Measurements from ENCODE around the gene HEATR5B. TPM values are rescaled to one million over a fixed set of nuclear protein-coding genes. Genes with fewer than 3 reads are reported as not detected.
"Not testable (repeated sequence)": the region's sequence is repeated elsewhere in the genome, so short reads cannot be mapped to it uniquely, and the experiment has no call there.

HEATR5B gene
- total and polyA plus RNA-seq, 2 donors (not counting 1 experiment from before 2014, with no cell fraction given): 15.7 to 22.0 TPM

DNA sequence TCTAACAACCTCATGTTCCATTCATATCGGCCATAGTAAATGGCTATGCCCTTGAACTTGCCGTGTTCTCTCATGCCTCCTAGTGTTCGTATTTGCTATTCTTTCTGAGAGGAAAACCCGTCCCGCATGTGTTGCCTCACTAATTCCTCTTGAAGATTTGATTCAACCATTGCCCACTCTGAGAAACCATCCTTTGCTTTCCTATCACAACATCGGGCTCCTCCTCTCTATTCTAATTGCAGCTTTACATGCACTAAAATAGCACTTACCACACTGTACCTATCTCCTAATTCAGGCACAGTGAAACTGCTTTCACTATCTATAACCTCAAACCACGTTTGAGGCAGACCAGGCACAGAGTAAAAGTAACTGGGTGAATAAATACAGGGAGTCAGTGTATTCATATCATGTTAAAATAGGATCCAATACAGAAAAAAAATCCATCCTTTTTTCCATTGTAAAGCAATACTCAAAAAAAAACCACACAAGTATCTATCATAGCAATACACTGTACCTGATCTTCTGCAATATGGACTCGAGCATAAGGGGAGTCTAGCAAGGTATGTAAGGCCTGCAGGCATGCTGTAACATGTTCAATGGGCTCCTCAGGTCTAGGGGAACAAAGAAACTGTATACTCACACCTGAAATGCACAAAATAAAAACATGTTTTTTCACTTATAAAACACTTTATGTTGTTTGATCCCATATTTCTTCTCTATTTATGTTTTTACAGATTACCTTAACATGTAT lies 78.9 kb downstream of the HEATR5B start:
- Histone ChIP-seq H3K9ac (ENCODE audit: insufficient read depth, low read length) (no peak overlapping the region), H3K36me3 (ENCODE audit: control insufficient read depth, insufficient read depth, low read length) (peaks cover 8% of the 10 kb centered on the region), H4K20me1 (ENCODE audit: control insufficient read depth, extremely low read depth, insufficient read depth, low read length) (no peaks in the 10 kb centered on the region), H2AFZ (ENCODE audit: low read length) (no peak overlapping the region), H3K79me2 (ENCODE audit: control insufficient read depth, insufficient read depth, low read length) (no peaks in the 10 kb centered on the region), H3K4me3 (replicated peaks in 1 of 4; ENCODE audit: control extremely low read depth in 1 of 4, insufficient read depth in 1 of 4, low read depth in 3 of 4, low read length in 4 of 4) (no peak overlapping the region), H3K4me1 (ENCODE audit: control insufficient read depth, extremely low read depth, insufficient read depth, low read length) (no peaks in the 10 kb centered on the region), H3K27ac (ENCODE audit: insufficient read depth, low read length) (no peak overlapping the region), H3K9me3 (ENCODE audit: control insufficient read depth, insufficient read depth, low read depth, low read length) (no peaks in the 10 kb centered on the region), H3K4me2 (ENCODE audit: extremely low read depth, insufficient read depth, low read length) (no peak overlapping the region), H3K27me3 (ENCODE audit: control insufficient read depth, insufficient read depth, low read length) (no peaks in the 10 kb centered on the region)
- no peak for TF ChIP-seq EZH2 (IDR thresholded peaks at IDR 0.05; ENCODE audit: low read length, missing control alignments)
- TF ChIP-seq, protein P1, sequence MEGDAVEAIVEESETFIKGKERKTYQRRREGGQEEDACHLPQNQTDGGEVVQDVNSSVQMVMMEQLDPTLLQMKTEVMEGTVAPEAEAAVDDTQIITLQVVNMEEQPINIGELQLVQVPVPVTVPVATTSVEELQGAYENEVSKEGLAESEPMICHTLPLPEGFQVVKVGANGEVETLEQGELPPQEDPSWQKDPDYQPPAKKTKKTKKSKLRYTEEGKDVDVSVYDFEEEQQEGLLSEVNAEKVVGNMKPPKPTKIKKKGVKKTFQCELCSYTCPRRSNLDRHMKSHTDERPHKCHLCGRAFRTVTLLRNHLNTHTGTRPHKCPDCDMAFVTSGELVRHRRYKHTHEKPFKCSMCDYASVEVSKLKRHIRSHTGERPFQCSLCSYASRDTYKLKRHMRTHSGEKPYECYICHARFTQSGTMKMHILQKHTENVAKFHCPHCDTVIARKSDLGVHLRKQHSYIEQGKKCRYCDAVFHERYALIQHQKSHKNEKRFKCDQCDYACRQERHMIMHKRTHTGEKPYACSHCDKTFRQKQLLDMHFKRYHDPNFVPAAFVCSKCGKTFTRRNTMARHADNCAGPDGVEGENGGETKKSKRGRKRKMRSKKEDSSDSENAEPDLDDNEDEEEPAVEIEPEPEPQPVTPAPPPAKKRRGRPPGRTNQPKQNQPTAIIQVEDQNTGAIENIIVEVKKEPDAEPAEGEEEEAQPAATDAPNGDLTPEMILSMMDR (conservative IDR thresholded peaks at IDR 0.05 in 1 of 2, IDR thresholded peaks at IDR 0.05 in 1 of 2; ENCODE audit: low read depth in 1 of 2, low read length in 2 of 2): peak; percentile 20 to 58
- DNase-seq (ENCODE audit: low read depth in 2 of 2): peak in 1 of 2 donors; percentile 39

DNA sequence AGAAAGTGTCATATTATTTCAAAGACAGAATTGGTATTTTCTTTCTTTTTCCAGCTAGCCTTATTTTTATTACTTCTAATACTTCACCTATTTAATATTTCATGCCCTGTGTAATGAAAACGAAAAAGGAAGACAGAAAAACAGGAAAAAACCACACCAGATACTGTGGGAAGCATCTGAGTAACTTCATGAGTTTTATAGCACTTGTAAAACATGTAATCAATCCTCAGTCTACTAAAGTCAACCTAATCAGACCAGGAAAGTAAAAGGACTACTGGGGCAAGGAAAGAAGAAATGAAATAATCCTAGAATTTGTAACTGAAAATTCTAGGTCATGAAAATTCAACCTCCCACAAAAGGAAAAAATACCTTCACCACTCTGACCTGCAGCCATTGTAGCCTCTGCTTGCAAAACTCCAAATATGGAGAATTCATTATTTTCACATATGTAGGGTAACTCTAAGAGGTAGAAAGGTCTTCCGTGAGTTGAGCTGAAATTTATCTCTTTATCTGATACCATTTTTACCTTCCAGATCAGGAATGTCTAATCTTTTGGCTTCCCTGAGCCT lies 83.1 kb downstream of the HEATR5B start:
- peaks cover 6% of the 10 kb centered on the region for H3K36me3 ChIP-seq (ENCODE audit: control insufficient read depth, insufficient read depth, low read length)

DNA sequence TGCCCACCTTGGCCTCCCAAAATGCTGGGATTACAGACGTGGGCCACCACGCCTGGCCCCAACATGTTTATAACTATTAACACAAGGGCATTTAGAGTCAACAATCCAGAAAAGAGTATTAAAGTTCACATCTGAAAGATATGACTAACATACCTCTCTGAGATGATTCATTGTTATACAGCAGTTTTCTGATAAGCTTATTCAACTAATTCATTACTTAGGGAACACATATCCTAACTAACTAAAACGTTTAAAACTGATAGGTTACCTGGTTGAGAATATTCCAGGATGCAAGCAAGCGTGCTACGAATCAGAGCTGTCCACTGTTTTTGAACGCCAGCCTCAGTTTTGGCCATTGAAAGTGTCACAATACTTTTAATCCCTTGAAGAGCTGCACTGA lies 83.9 kb downstream of the HEATR5B start:
- DNase-seq (ENCODE audit: low read depth in 2 of 2): peak in 1 of 2 donors; percentile 34
- Histone ChIP-seq H4K20me1 (ENCODE audit: control insufficient read depth, extremely low read depth, insufficient read depth, low read length) (no peaks in the 10 kb centered on the region), H3K4me2 (ENCODE audit: extremely low read depth, insufficient read depth, low read length) (no peak overlapping the region), H3K9me3 (ENCODE audit: control insufficient read depth, insufficient read depth, low read depth, low read length) (no peaks in the 10 kb centered on the region), H3K79me2 (ENCODE audit: control insufficient read depth, insufficient read depth, low read length) (no peaks in the 10 kb centered on the region), H3K36me3 (ENCODE audit: control insufficient read depth, insufficient read depth, low read length) (peaks cover 6% of the 10 kb centered on the region), H3K9ac (ENCODE audit: insufficient read depth, low read length) (no peak overlapping the region), H3K4me1 (ENCODE audit: control insufficient read depth, extremely low read depth, insufficient read depth, low read length) (no peaks in the 10 kb centered on the region), H3K4me3 (replicated peaks in 1 of 4; ENCODE audit: control extremely low read depth in 1 of 4, insufficient read depth in 1 of 4, low read depth in 3 of 4, low read length in 4 of 4) (no peak overlapping the region), H3K27ac (ENCODE audit: insufficient read depth, low read length) (no peak overlapping the region), H3K27me3 (ENCODE audit: control insufficient read depth, insufficient read depth, low read length) (no peaks in the 10 kb centered on the region), H2AFZ (ENCODE audit: low read length) (no peak overlapping the region)
- TF ChIP-seq, protein P1 (conservative IDR thresholded peaks at IDR 0.05 in 1 of 2, IDR thresholded peaks at IDR 0.05 in 1 of 2; ENCODE audit: low read depth in 1 of 2, low read length in 2 of 2): no peak
- TF ChIP-seq EZH2 (IDR thresholded peaks at IDR 0.05; ENCODE audit: low read length, missing control alignments): no peak

More for the DNA sequence above, 83.1 kb downstream of the HEATR5B start:
- H3K4me2 ChIP-seq (ENCODE audit: extremely low read depth, insufficient read depth, low read length): no peak overlapping the region
- H3K4me1 ChIP-seq (ENCODE audit: control insufficient read depth, extremely low read depth, insufficient read depth, low read length): no peaks in the 10 kb centered on the region
- no peaks in the 10 kb centered on the region for H3K27me3 ChIP-seq (ENCODE audit: control insufficient read depth, insufficient read depth, low read length)
- no peak for TF ChIP-seq EZH2 (IDR thresholded peaks at IDR 0.05; ENCODE audit: low read length, missing control alignments)
- TF ChIP-seq, protein P1 (conservative IDR thresholded peaks at IDR 0.05 in 1 of 2, IDR thresholded peaks at IDR 0.05 in 1 of 2; ENCODE audit: low read depth in 1 of 2, low read length in 2 of 2): no peak
- no peak overlapping the region for H3K9ac ChIP-seq (ENCODE audit: insufficient read depth, low read length)
- no peaks in the 10 kb centered on the region for H4K20me1 ChIP-seq (ENCODE audit: control insufficient read depth, extremely low read depth, insufficient read depth, low read length)
- H3K4me3 ChIP-seq (replicated peaks in 1 of 4; ENCODE audit: control extremely low read depth in 1 of 4, insufficient read depth in 1 of 4, low read depth in 3 of 4, low read length in 4 of 4): no peak overlapping the region
- no peaks in the 10 kb centered on the region for H3K79me2 ChIP-seq (ENCODE audit: control insufficient read depth, insufficient read depth, low read length)
- H3K27ac ChIP-seq (ENCODE audit: insufficient read depth, low read length): no peak overlapping the region
- no peaks in the 10 kb centered on the region for H3K9me3 ChIP-seq (ENCODE audit: control insufficient read depth, insufficient read depth, low read depth, low read length)
- H2AFZ ChIP-seq (ENCODE audit: low read length): no peak overlapping the region
- no peak for DNase-seq (ENCODE audit: low read depth in 2 of 2)

DNA sequence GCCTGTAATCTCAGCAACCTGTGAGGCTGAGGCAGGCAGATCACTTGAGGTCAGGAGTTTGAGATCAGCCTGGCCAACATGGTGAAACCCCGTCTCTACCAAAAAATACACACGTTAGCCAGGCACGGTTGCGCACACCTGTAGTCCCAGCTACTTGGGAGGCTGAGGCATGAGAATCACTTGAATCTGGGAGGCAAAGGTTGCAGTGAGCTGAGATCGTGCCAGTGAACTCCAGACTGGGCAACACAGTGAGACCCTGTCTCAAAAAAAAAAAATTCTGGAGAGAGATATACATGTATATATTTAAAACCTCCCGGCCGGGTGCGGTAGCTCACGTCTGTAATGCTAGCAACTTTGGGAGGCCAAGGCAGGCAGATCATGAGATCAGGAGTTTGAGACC lies 84.8 kb downstream of the HEATR5B start:
- not testable (repeated sequence) for H3K27me3 ChIP-seq (ENCODE audit: control insufficient read depth, insufficient read depth, low read length); DNase-seq (ENCODE audit: low read depth in 2 of 2); H3K4me3 ChIP-seq (replicated peaks in 1 of 4; ENCODE audit: control extremely low read depth in 1 of 4, insufficient read depth in 1 of 4, low read depth in 3 of 4, low read length in 4 of 4); H3K27ac ChIP-seq (ENCODE audit: insufficient read depth, low read length); H3K79me2 ChIP-seq (ENCODE audit: control insufficient read depth, insufficient read depth, low read length); H3K9me3 ChIP-seq (ENCODE audit: control insufficient read depth, insufficient read depth, low read depth, low read length); H4K20me1 ChIP-seq (ENCODE audit: control insufficient read depth, extremely low read depth, insufficient read depth, low read length); H2AFZ ChIP-seq (ENCODE audit: low read length); H3K4me1 ChIP-seq (ENCODE audit: control insufficient read depth, extremely low read depth, insufficient read depth, low read length); H3K36me3 ChIP-seq (ENCODE audit: control insufficient read depth, insufficient read depth, low read length); H3K9ac ChIP-seq (ENCODE audit: insufficient read depth, low read length); H3K4me2 ChIP-seq (ENCODE audit: extremely low read depth, insufficient read depth, low read length)
